SKM-1 (cell line): ENCODE results near the gene MMP24.
"Not testable (repeated sequence)": the region's sequence is repeated elsewhere in the genome, so short reads cannot be mapped to it uniquely, and the experiment has no call there.

Experiments used
- DNase-seq: peaks from one replicate; lab custom pipeline; 2025; ENCODE audit not compliant: unreplicated experiment; lab: John Stamatoyannopoulos, UW

MMP24 gene

DNA sequence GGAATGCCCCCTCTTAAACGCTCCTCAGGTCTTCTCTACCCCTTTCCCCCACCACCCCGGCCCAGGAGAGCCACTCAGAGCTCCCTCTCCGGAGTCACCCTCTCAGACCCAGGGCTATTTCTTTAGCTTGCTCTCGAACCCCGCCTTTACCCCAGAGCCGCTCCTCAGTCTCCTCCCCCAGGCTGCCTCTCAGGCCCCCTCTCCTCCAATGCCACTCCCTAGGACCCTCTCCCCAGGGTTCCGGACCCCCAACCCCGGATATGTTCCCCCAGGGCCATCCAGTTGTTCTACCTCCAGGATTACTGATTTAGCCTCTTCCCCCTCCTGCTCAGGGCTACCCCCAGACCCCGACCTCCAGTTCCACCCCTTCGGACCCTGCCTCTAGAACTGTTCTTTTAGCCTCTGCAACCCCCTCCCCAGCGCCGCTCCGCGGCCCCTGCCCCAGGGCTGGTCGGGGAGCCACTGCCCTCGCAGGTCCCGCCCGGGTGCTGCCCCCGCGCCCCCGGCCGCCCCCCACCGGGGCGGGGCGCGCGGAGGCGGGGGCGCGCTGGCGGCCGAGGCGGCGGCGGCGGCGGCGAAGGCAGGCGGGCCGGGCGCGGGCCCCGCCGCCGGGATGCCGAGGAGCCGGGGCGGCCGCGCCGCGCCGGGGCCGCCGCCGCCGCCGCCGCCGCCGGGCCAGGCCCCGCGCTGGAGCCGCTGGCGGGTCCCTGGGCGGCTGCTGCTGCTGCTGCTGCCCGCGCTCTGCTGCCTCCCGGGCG lies at the start of gene MMP24:
Gene MMP24 (plus strand): TSS at position 565 of the 758 bp plus-strand sequence. CDS start 49 bp downstream, at position 614.
- DNase-seq: no peak

GRCh38 chr20:35179292-35180212 lies 46.9 kb upstream of the MMP24 start:
- no peak for DNase-seq

GRCh38 chr20:35180266-35180665 lies 46.2 kb upstream of the MMP24 start:
- DNase-seq: no peak

GRCh38 chr20:35181731-35182130 lies 44.8 kb upstream of the MMP24 start:
- DNase-seq: no peak

- DNase-seq: not testable (repeated sequence)
Observed at GRCh38 chr20:35186691-35187289, 39.7 kb upstream of the MMP24 start.

DNA sequence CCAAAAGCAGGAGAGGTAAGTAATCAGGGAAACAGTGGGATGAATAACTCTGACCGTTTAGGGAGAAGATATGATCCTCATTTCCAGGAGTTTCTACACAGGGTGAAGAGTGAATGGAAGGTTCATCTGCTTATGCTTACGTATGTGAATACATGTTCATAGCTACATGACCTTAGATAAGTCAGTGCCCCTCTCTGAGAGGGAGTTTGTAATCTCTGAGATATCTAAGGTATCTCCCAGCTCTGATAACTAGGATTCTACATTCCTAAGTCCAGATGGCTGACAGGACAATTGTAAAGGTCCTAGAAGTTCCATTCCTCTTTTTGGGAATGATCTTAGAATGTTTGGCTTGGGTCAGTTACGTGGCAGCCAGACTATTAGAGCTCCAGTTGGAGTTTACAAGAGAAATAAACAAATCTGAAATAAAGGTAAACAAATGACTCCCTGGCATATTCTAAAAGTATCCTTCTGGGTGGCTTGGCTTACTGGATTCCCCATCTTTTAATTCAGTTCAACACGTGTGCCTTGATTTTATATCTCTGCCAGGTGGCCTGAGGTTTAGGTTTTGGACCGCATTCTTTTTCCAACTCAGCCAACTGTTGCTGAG lies 38.8 kb upstream of the MMP24 start:
- DNase-seq: no peak

DNA sequence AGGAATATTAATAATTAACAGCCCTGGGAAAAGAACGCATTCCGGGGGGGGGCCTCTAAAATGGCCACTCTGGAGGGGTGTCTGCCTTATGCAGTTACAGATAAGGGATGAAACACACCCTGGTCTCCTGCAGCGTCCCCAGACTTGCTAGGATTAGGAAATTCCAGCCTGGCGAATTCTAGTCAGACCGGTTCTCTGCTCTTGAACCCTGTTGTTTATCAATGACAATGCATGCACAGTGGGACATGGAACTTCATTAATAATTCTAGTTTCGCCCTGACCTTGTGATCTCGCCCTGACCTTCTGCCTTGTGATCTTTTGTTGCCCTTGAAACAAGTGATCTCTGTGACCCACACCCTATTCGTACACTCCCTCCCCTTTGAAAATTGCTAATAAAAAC lies 37.3 kb upstream of the MMP24 start:
- DNase-seq: not testable (repeated sequence)

GRCh38 chr20:35190556-35190955 lies 35.9 kb upstream of the MMP24 start:
- DNase-seq: no peak

- no peak for DNase-seq
Observed at GRCh38 chr20:35191419-35192117, 34.9 kb upstream of the MMP24 start.

DNA sequence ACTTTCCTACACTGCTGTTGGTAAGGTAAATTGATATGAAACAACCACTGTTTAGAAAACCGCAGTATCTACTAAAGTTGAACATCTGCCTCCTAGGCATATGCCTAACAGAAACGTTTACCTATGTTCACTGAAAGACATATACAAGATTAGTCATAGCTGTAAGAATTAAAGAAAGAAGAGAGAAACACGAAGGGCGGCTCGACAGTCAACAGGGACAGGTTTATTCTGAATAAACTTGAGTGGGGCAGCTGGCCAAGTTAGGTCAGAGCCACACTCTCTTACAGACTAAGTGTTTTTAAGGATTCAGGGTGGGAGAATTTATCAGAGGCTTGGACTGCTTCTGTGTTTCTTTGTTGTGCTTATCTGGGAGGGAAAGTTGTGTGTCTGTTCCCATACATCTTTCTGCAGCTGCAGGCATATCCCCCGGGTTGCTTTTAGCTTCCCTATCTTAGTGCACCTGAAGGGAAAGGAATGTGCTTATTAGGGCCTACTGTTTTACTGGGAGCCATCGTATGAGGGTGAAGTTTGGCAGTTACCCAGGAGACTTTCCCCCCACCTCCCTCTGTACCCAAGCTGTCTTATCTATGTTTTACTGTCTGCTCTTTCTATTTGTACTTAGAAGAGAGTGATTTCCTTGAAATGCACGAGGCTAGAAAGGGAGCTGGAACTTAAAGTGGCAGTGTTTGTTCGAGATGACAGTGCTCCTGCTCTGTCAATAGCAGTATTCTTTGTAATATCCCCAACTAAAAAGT lies 34.2 kb upstream of the MMP24 start:
- no peak for DNase-seq

DNA sequence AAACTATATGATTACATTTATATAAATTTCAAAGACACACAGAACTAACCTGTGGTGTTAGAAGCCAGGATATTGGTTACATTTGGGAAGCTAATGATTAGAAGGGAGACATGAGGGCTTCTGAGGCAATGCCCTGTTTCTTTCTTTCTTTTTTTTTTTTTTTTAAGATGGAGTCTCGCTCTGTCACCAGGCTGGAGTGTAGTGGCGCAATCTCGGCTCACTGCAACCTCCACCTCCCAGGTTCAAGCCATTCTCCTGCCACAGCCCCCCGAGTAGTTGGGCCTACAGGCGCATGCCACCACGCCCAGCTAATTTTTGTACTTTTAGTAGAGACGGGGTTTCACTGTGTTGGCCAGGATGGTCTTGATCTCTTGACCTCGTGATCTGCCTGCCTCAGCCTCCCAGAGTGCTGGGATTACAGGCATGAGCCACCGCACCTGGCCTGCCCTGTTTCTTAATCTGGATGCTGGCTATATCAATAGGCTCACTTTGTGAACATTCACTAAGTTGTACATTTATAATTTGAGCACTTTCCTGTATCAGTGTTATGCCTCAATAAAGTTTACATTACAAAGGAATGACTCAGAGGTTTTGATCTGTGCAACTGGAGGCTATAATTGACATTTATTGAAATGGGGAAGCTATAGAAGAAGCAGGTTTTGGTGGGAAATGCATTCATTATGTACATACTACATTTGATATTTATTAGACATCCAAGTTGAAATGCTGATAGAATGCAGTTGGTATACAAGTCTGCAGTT lies 33.3 kb upstream of the MMP24 start:
- not testable (repeated sequence) for DNase-seq

DNA sequence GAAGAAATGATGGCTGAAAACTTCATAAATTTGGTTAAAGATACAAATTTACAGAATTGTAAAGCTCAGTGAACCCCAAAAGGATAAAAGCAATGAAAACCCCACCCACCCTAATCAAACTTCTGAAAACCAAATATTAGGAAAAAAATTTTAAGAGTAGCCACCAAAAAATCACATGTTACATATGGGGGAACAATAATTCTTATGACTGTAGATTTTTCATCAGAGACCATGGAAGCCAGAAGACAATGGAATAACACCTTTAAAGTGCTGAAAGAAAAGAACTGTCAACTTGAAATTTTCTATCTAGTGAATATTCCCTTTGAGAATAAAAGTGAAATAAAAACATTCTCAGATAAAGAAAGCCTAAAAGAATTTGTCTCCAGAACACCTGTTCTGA lies 30.2 kb upstream of the MMP24 start:
- no peak for DNase-seq

DNA sequence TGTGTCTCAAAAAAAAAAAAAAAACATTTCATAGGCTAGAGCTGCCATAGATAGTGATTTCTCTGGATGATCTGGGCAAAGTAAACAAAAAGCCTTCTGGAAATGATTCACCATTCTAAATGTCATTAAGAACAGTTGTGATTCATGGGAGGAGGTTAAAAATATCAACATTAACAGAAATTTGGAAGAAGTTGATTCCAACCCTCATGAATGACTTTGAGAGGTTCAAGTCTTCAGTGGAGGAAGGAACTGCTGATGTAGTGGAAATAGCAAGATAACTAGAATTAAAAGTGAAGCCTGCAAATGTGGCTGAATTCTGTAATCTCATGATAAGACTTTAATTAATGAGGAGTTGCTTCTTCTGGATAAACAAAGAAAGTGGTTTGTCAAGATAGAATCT lies 26.8 kb upstream of the MMP24 start:
- no peak for DNase-seq

- no peak for DNase-seq
Observed at GRCh38 chr20:35200267-35200666, 26.2 kb upstream of the MMP24 start.

DNA sequence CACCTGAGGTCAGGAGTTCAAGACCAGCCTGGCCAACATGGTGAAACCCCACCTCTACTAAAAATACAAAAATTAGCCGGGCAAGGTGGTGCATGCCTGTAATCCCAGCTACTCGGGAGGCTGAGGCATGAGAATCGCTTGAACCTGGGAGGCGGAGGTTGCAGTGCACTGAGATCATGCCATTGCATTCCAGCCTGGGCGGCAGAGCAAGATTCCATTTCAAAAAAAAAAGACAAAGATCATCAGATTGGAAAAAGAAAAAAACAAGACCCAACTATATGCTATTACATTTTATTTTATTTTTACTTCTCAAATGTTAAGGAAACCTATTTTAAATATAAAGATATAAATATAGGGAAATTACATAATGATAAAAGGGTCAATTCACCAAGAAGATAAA lies 25.0 kb upstream of the MMP24 start:
- not testable (repeated sequence) for DNase-seq

GRCh38 chr20:35206802-35207201 lies 19.7 kb upstream of the MMP24 start:
- no peak for DNase-seq

DNA sequence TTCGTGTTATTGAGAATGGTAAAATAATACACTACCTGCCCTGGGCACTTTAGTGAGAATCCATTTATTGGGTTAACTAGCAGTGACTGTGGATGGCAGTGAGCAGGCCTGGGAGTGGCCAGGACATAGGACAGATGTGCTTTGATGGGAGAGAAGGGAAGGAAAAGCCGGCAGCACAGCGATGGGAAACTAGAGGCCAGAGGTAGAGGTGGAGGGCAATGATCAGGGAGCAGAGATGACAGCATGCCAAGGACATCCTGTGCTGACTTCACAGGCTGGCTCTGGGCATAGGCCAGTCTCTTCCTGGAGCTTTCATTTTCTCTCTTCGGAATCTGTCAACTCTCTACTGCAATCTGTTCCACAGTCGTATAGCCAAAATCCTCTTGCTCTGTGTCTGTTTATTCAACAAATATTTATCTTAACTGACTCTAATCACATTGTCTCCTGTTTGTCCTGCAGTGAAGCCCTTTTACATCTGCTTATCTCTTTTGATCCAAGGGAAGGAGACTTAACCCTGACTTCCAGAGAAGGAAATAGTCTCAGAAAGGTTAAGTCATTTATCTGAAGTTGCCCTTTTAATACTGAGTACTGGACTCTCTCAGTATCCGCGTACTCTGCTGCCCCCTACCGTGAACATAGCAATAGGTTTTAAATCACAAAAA lies 18.4 kb upstream of the MMP24 start:
- peak; percentile 59 for DNase-seq

DNA sequence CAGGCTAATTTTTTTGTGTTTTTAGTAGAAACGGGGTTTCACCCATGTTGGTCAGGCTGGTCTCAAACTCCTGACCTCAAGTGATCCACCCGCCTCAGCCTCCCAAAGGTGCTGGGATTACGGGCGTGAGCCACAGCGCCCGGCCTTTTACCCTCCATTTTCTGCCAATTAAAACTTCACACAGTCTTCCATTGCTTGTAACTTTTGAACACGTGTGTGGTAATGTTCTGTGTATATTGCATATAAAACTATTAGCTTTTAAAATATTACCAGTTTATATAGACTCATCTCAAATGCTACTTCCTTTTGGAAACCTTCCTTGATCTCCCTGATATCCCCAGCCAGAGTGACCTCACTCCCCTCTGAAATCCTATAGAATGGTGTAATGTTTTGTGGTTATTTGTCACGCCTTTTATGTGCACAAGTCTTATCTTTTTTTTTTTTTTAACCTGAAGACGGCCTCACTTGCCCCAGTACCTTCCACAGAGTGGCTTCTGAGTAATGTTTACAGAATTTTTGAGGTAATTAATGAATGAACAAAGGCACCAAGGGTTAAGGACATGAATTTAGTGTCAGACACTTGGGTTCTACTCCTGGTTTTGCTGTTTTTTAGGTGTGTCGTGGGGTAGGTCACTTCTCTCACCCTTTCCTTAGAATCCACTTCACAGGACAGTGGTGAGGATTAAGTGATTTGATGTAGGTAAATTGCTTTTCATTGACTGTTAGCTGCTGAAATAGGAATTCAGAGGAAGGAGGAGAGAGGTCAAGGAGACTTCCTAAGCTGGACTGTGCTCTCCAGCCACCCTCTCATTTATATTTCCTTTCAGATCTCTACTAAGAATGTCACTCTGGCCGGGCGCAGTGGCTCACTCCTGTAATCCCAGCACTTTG lies 11.2 kb upstream of the MMP24 start:
- DNase-seq: no peak
